Parathyroid adenoma (tissue), 2 donors: ENCODE results near the gene TRIP11.
"Not testable (repeated sequence)": the region's sequence is repeated elsewhere in the genome, so short reads cannot be mapped to it uniquely, and the experiment has no call there.

Experiments
- H2AFZ ChIP-seq: fragments of 300-600 bp; sonication (generic); one replicate; pipeline ENCODE4 v1.7.0; 2017; ENCODE audit warnings: antibody characterized with exemption, mild to moderate bottlenecking
- H3K27ac ChIP-seq: fragments of 300-600 bp; sonication (generic); one replicate; pipeline ENCODE4 v1.7.0; 2017
- H3K27me3 ChIP-seq: fragments of 300-600 bp; sonication (generic); one replicate; pipeline ENCODE4 v1.7.0; 2017; ENCODE audit warnings: low read length; ENCODE audit not compliant: control insufficient read depth, insufficient read depth
- H3K36me3 ChIP-seq: fragments of 300-600 bp; sonication (generic); one replicate; pipeline ENCODE4 v1.7.0; 2017; ENCODE audit warnings: low read length; ENCODE audit not compliant: control insufficient read depth, insufficient read depth
- H3K4me1 ChIP-seq: fragments of 300-600 bp; sonication (generic); one replicate; pipeline ENCODE4 v1.7.0; 2017; ENCODE audit warnings: control low read depth
- H3K4me2 ChIP-seq: fragments of 300-600 bp; sonication (generic); one replicate; pipeline ENCODE4 v1.7.0; 2017; ENCODE audit warnings: low read length
- H3K4me3 ChIP-seq: fragments of 300-600 bp; sonication (generic); one replicate; pipeline ENCODE4 v1.7.0; 2017; ENCODE audit warnings: low read depth, low read length
- H3K79me2 ChIP-seq: fragments of 300-600 bp; sonication (generic); one replicate; pipeline ENCODE4 v1.7.0; 2017; ENCODE audit warnings: control low read depth
- H3K9ac ChIP-seq: fragments of 300-600 bp; sonication (generic); one replicate; pipeline ENCODE4 v1.7.0; 2017; ENCODE audit warnings: mild to moderate bottlenecking
- H3K9me3 ChIP-seq: fragments of 300-600 bp; sonication (generic); one replicate; pipeline ENCODE4 v1.7.0; 2017; ENCODE audit warnings: low read length; ENCODE audit not compliant: control insufficient read depth
- TF ChIP-seq, protein P1 (sequence below): fragments of 300-600 bp; sonication (generic); IDR thresholded peaks from one replicate; pipeline ENCODE4 v1.7.0; 2017; ENCODE audit warnings: antibody characterized with exemption, mild to moderate bottlenecking
- donor health status: primary hyperparathyroidism.

The TRIP11 gene

DNA sequence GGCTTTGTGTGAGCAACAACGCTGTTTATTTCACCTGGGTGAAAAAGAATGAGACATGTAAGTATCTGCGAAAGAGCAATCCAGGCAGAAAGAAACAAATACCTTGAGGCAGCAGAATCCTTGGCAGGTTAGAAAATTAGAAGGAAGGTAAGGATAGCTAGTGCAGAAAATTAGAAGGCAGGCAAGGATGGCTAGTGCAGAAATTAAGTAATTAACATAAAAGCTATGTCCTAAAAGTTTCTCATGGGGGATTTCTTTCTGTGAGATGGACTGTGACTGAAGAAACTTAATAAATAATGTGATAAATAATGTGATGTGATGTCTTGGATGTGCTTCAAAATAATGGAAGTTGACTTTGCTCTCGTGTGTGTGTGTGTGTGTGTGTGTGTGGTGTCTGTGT lies 9.9 kb upstream of the TRIP11 start:
- no peak overlapping the region for H3K9ac ChIP-seq
- no peak overlapping the region for H3K4me2 ChIP-seq
- H3K79me2 ChIP-seq, result peaks cover 2% of the 10 kb centered on the region
- TF ChIP-seq, protein P1, sequence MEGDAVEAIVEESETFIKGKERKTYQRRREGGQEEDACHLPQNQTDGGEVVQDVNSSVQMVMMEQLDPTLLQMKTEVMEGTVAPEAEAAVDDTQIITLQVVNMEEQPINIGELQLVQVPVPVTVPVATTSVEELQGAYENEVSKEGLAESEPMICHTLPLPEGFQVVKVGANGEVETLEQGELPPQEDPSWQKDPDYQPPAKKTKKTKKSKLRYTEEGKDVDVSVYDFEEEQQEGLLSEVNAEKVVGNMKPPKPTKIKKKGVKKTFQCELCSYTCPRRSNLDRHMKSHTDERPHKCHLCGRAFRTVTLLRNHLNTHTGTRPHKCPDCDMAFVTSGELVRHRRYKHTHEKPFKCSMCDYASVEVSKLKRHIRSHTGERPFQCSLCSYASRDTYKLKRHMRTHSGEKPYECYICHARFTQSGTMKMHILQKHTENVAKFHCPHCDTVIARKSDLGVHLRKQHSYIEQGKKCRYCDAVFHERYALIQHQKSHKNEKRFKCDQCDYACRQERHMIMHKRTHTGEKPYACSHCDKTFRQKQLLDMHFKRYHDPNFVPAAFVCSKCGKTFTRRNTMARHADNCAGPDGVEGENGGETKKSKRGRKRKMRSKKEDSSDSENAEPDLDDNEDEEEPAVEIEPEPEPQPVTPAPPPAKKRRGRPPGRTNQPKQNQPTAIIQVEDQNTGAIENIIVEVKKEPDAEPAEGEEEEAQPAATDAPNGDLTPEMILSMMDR, result no peak
- no peaks in the 10 kb centered on the region for H3K4me1 ChIP-seq
- H3K9me3 ChIP-seq, result no peaks in the 10 kb centered on the region
- H3K4me3 ChIP-seq, result no peak overlapping the region
- H3K27ac ChIP-seq, result no peak overlapping the region
- no peaks in the 10 kb centered on the region for H3K27me3 ChIP-seq
- no peak overlapping the region for H2AFZ ChIP-seq
- H3K36me3 ChIP-seq, result no peaks in the 10 kb centered on the region

DNA sequence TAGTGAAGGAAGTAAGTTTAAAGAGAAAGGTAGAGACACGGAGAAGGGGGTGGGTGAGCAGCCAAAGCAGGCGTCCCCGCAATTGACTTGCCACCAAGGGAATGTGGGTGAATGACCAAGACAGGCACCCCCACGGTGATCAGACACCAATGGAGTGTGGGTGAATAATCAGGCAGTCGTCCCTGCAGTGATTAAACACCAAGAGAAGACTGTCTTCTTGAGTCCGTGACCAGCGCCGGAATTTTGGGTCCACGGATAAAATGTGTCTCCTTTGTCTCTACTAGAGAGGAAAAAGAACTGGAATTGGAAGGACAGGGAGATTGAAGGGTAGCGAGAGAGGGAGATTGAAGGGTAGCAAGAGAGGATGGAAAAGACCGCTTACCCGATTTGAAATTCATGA lies 9.4 kb upstream of the TRIP11 start:
- not testable (repeated sequence) for H3K4me1 ChIP-seq, H2AFZ ChIP-seq, H3K4me2 ChIP-seq, H3K4me3 ChIP-seq, H3K9me3 ChIP-seq, H3K79me2 ChIP-seq, H3K27ac ChIP-seq, H3K27me3 ChIP-seq, H3K9ac ChIP-seq, H3K36me3 ChIP-seq

DNA sequence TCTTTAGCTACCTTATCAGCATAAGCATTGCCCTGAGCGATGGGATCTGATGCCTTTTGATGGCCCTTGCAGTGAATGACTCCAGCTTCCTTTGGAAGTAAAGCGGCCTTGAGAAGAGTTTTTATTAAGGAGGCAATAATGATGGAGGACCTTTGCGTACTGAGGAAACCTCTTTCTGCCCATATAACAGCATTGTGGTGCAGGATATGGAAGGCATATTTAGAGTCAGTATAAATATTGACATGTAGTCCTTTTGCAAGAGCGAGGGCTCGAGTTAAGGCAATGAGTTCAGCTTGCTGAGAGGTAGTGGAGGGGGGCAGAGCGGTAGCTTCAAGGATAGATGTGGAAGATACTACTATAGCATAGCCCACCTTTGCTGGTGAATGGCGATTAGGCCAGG lies 6.0 kb upstream of the TRIP11 start:
- not testable (repeated sequence) for H3K9ac ChIP-seq, H3K9me3 ChIP-seq, H3K27ac ChIP-seq, H2AFZ ChIP-seq, H3K36me3 ChIP-seq, H3K4me2 ChIP-seq, H3K4me1 ChIP-seq, H3K27me3 ChIP-seq, H3K4me3 ChIP-seq, H3K79me2 ChIP-seq

DNA sequence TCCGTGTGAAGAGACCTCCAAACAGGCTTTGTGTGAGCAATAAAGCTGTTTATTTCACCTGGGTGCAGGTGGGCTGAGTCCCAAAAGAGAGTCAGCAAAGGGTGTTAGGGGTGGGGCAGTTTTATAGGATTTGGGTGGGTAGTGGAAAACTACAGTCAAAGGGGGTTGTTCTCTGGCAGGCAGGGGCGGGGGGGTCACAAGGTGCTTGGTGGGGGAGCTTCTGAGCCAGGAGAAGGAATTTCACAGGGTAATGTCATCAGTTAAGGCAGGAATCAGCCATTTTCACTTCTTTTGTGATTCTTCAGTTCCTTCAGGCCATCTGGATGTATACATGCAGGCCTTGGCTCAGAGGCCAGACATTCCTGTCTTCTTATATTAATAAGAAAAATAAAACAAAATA lies 1.9 kb upstream of the TRIP11 start:
- H3K9me3 ChIP-seq, H2AFZ ChIP-seq, H3K36me3 ChIP-seq, H3K4me3 ChIP-seq, H3K27ac ChIP-seq, H3K4me1 ChIP-seq, H3K4me2 ChIP-seq, H3K9ac ChIP-seq, H3K27me3 ChIP-seq: not testable (repeated sequence)
- peaks cover 33% of the 10 kb centered on the region for H3K79me2 ChIP-seq

DNA sequence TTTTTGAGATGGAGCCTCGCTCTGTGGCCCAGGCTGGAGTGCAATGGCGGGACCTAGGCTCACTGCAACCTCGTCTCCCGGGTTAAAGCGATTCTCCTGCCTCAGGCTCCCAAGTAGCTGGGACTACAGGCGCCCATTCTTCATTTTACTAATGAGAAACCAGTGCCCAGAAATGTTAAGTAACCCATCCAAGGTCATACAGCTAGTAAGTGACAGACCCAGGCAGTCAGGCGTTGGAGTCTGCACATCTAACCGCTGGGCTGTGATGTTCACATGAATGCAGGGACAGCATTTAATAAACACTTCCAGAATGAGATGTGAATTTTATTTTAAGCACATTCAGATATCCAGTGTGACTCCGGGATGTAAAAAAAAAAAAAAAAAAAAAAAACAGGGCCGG lies 1.3 kb upstream of the TRIP11 start:
- Histone ChIP-seq H3K4me2 (no peak overlapping the region), H3K4me1 (peaks cover 4% of the 10 kb centered on the region), H2AFZ (peak overlapping the region; percentile 99), H3K27me3 (no peaks in the 10 kb centered on the region), H3K79me2 (peaks cover 36% of the 10 kb centered on the region), H3K36me3 (no peaks in the 10 kb centered on the region), H3K9ac (no peak overlapping the region), H3K4me3 (peak overlapping the region; percentile 98), H3K9me3 (no peaks in the 10 kb centered on the region), H3K27ac (no peak overlapping the region)
- TF ChIP-seq, protein P1, result no peak

DNA sequence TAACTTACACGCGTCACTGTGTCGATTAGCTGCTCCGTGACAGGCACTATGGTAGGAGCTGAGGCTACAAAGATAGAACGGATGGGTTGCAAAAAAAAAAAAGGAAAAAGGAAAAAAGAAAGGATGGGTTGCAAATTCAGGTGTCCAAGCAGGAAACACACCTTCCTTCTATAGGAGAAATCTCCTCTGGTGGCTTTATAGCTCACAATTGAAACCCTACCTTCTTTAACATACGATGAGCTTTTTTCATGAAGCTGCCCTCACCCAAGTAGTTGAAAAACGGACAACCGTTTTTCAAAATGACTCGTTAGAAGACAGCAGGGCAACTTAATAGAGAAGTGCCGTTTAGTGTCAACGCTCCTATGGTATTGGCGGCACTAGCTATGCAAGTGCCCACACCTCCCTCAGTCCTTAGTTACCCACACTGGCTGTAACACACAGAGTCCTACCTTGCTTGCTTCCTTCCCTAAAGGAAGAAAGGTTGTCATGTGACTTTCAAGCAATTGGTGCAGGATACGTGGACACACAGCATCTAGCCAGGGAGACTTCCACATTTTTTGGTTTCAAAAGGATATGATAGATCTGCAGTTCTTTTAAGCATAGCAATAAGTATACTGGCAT lies 682 bp upstream of the TRIP11 start:
- Histone ChIP-seq H2AFZ (peak overlapping the region; percentile 99), H3K9me3 (no peaks in the 10 kb centered on the region), H3K36me3 (no peaks in the 10 kb centered on the region), H3K4me2 (peak overlapping the region; percentile 69), H3K4me1 (peaks cover 4% of the 10 kb centered on the region), H3K27ac (peak overlapping the region; percentile 96), H3K79me2 (peaks cover 41% of the 10 kb centered on the region), H3K4me3 (peak overlapping the region; percentile 98), H3K9ac (peak overlapping the region; percentile 96), H3K27me3 (no peaks in the 10 kb centered on the region)
- TF ChIP-seq, protein P1, result no peak
